ENCODE results near the gene JTB.

DNA sequence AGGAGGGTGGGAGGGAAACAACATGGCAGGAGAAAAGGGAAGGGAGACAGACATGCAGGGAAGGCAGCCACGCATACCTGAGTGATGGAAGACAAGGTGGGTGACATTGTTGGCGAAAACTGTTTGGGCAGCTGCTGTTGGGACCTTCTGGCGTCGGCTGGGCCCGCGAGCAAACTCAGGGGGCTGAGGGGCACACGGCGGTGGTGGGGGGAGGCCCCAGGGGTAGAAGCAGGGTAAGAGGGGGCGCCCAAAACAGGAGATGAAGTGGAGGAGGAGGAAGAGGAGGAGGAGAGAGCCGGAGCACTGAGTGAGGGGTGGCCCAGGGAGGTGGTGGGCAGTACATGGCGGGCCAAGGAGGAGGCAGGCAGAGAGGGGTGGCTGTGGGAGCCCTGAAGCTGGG lies 26.3 kb downstream of the JTB start:
- TF ChIP-seq POLR2A (IDR thresholded peaks at IDR 0.05; ENCODE audit: low read depth, low read length): no peak
- TF ChIP-seq, protein P1, sequence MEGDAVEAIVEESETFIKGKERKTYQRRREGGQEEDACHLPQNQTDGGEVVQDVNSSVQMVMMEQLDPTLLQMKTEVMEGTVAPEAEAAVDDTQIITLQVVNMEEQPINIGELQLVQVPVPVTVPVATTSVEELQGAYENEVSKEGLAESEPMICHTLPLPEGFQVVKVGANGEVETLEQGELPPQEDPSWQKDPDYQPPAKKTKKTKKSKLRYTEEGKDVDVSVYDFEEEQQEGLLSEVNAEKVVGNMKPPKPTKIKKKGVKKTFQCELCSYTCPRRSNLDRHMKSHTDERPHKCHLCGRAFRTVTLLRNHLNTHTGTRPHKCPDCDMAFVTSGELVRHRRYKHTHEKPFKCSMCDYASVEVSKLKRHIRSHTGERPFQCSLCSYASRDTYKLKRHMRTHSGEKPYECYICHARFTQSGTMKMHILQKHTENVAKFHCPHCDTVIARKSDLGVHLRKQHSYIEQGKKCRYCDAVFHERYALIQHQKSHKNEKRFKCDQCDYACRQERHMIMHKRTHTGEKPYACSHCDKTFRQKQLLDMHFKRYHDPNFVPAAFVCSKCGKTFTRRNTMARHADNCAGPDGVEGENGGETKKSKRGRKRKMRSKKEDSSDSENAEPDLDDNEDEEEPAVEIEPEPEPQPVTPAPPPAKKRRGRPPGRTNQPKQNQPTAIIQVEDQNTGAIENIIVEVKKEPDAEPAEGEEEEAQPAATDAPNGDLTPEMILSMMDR (conservative IDR thresholded peaks at IDR 0.05; ENCODE audit: low read depth, low read length): no peak
- TF ChIP-seq RAD21 (IDR thresholded peaks at IDR 0.05; ENCODE audit: low read length): no peak
- TF ChIP-seq SMC3 (IDR thresholded peaks at IDR 0.05; ENCODE audit: low read depth, low read length): no peak
- TF ChIP-seq, protein P2, sequence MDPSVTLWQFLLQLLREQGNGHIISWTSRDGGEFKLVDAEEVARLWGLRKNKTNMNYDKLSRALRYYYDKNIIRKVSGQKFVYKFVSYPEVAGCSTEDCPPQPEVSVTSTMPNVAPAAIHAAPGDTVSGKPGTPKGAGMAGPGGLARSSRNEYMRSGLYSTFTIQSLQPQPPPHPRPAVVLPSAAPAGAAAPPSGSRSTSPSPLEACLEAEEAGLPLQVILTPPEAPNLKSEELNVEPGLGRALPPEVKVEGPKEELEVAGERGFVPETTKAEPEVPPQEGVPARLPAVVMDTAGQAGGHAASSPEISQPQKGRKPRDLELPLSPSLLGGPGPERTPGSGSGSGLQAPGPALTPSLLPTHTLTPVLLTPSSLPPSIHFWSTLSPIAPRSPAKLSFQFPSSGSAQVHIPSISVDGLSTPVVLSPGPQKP (IDR thresholded peaks at IDR 0.05; ENCODE audit: borderline replicate concordance, low read depth, low read length): no peak
